Stomach (tissue), 9 donors: ENCODE measurements around the gene AFAP1. TPM values are rescaled to one million over a fixed set of nuclear protein-coding genes. Genes with fewer than 3 reads are reported as not detected.
A peak's percentile ranks its signal among the peaks of the same experiment; 100 is the strongest.

Experiments
- DNase-seq, 2 donors: peaks; one replicate each; pipeline versions ENCODE4 v3.0.0 to v3.0.0-alpha.2; 2013 to 2019
- H3K27ac ChIP-seq, 5 donors: fragments of 200-600 bp in 4 of 5; sonication (generic) in 4 of 5; one replicate each; pipeline ENCODE4 v1.5.1; 2013 to 2019; ENCODE audit warnings: mild to moderate bottlenecking in 1 of 5, moderate library complexity in 1 of 5
- H3K27me3 ChIP-seq, 3 donors: fragments of 200-600 bp; sonication (generic); one replicate each; pipeline ENCODE4 v1.5.1; 2017 to 2019; ENCODE audit warnings: mixed run types in 1 of 3
- H3K36me3 ChIP-seq, 4 donors: fragments of 200-600 bp; sonication (generic); 1 replicate in 3 of 4; 2 replicates in 1 of 4; pipeline ENCODE4 v1.5.1; 2016 to 2019
- H3K4me1 ChIP-seq, 4 donors: fragments of 200-600 bp; sonication (generic); one replicate each; pipeline ENCODE4 v1.5.1; 2016 to 2019
- H3K4me3 ChIP-seq, 4 donors: fragments of 200-600 bp; sonication (generic) in 3 of 4; one replicate each; pipeline ENCODE4 v1.5.1; 2016 to 2019; ENCODE audit warnings: mild to moderate bottlenecking in 1 of 4
- H3K9me3 ChIP-seq, 4 donors: fragments of 200-600 bp; sonication (generic); one replicate each; pipeline ENCODE4 v1.5.1; 2016 to 2019
- EP300 ChIP-seq: sonication (generic); formaldehyde crosslinking; IDR thresholded peaks from one replicate; pipeline ENCODE4 v1.6.1; 2017; ENCODE audit warnings: antibody characterized with exemption
- POLR2A ChIP-seq, 4 donors: fragments of 450-650 bp; IDR thresholded peaks; one replicate each; pipeline ENCODE4 v1.6.1; 2016; ENCODE audit warnings: antibody characterized with exemption in 4 of 4, control low read depth in 2 of 4, mild to moderate bottlenecking in 1 of 4, moderate library complexity in 1 of 4
- POLR2AphosphoS5 ChIP-seq, 3 donors: sonication (generic); formaldehyde crosslinking; IDR thresholded peaks; one replicate each; pipeline ENCODE4 v1.6.1; 2016; ENCODE audit warnings: antibody characterized with exemption in 3 of 3
- WGBS, 5 donors: extraction: QIAGEN DNeasy Blood & Tissue Kit in 3 of 5; methylation state at CpG; one replicate each; pipeline versions ENCODE4 v1.1.5 to v1.1.7; 2013 to 2018; 5-methylcytosine and 5-hydroxymethylcytosine counted together
- intact Hi-C: fragments of 100-400 bp; cut with DNase I; formaldehyde crosslinking; loops from one replicate; pipeline ENCODE4 v1.15.1; 2023; ENCODE audit warnings: low total_unique reads
- polyA plus RNA-seq, 3 donors: library from polyadenylated mRNA; stranded (reverse); fragments of 200-250 nt; gene quantifications; one replicate each; pipeline ENCODE4 v1.2.3, GENCODE V29; 2013
- total RNA-seq, 5 donors: library from RNA; depleted of rRNA; stranded (reverse); fragments of >200 nt; gene quantifications; one replicate each; pipeline versions ENCODE4 v1.1.0 to v1.2.3, GENCODE V29; 2014 to 2016
- TF ChIP-seq, protein P1 (sequence below), 7 experiments: fragments of 450-650 bp in 4 of 7; fragments of 200-600 bp in 3 of 7; sonication (generic) in 3 of 7; IDR thresholded peaks; one replicate each; pipeline ENCODE4 v1.5.1; 2016 to 2019; ENCODE audit warnings: antibody characterized with exemption in 7 of 7, control low read depth in 2 of 7, mild to moderate bottlenecking in 1 of 7
- donor health status: healthy with polysubstance abuse.
- donor health status: Bipolar disorder and iron deficiency.
- donor health status: healthy.

Gene AFAP1
- total and polyA plus RNA-seq, 8 donors = 4.1 to 88.9 (median 12.8) TPM

DNA sequence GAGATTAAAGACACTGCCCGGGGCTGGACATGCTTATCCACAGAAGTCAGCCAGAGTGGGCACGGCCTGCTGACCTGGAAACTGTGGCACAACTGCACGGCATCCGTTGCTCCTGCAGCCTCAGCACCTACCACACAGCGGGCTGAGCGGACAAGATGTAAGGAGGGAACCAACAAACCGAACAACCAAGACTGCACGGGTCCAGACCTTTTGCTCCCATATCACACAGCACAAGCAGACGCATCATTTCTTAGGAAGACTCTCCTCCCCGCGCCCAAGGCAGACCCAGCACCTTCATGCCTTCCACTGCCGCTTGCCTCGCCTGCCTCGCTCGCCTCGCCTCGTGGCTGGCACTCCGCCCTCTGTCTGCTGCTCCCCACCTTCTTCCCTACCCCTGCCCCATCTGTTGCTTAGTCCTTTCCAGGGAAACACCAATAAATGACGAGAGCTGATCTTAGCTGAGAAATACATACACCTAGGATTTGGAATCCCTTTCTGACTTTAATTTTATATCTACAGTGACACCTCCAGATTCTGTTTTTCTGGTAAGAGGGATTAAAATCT is 79.0 kb downstream of the AFAP1 start:
- no peak overlapping the region for H3K27ac ChIP-seq
- DNase-seq = no peak
- H3K4me3 ChIP-seq = no peak overlapping the region
- intact Hi-C loops = no loop called here
- TF ChIP-seq POLR2AphosphoS5 (IDR thresholded peaks at IDR 0.05) = no peak
- no peak for TF ChIP-seq POLR2A (IDR thresholded peaks at IDR 0.05)
- TF ChIP-seq, protein P1, sequence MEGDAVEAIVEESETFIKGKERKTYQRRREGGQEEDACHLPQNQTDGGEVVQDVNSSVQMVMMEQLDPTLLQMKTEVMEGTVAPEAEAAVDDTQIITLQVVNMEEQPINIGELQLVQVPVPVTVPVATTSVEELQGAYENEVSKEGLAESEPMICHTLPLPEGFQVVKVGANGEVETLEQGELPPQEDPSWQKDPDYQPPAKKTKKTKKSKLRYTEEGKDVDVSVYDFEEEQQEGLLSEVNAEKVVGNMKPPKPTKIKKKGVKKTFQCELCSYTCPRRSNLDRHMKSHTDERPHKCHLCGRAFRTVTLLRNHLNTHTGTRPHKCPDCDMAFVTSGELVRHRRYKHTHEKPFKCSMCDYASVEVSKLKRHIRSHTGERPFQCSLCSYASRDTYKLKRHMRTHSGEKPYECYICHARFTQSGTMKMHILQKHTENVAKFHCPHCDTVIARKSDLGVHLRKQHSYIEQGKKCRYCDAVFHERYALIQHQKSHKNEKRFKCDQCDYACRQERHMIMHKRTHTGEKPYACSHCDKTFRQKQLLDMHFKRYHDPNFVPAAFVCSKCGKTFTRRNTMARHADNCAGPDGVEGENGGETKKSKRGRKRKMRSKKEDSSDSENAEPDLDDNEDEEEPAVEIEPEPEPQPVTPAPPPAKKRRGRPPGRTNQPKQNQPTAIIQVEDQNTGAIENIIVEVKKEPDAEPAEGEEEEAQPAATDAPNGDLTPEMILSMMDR (IDR thresholded peaks at IDR 0.05) = no peak
- no peak for TF ChIP-seq EP300
- H3K27me3 ChIP-seq = no peaks in the 10 kb centered on the region
- H3K36me3 ChIP-seq = peaks cover 0 to 3% (median 0%) of the 10 kb centered on the region in 4 donors
- WGBS, 5 donors = 88 to 95% (median 94%) methylated on average over 19 of the region's 19 CpGs
- peaks cover 0 to 44% (median 21%) of the 10 kb centered on the region in 4 donors for H3K4me1 ChIP-seq
- no peaks in the 10 kb centered on the region for H3K9me3 ChIP-seq

DNA sequence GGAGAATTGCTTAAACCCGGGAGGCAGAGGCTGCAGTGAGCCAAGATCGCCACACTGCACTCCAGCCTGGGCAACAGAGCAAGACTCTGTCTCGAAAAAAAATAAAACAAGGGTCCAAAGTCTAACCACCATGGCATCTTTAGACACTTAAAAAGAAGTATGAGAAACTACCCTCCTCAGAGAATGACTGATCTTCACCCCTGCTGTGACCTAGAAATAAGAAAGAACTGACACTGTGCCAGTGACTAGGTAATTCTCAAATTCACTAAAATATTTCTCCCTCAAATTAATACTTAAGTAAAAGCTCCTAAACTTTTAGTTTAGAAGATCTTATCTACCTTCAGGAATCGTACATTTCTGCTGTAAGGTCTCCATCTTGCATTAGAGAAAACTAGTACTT is 80.3 kb downstream of the AFAP1 start:
- Histone ChIP-seq H3K4me1 (peaks cover 0 to 44% (median 21%) of the 10 kb centered on the region in 4 donors), H3K27ac (no peak overlapping the region), H3K36me3 (peaks cover 0 to 11% (median 10%) of the 10 kb centered on the region in 4 donors), H3K27me3 (no peaks in the 10 kb centered on the region), H3K4me3 (no peak overlapping the region), H3K9me3 (no peaks in the 10 kb centered on the region)
- DNase-seq = no peak
- TF ChIP-seq POLR2A (IDR thresholded peaks at IDR 0.05) (no peak), EP300 (no peak)
- intact Hi-C loops = no loop called here
- 68 to 94% (median 76%) methylated on average over 4 of the region's 4 CpGs for WGBS, 5 donors

DNA sequence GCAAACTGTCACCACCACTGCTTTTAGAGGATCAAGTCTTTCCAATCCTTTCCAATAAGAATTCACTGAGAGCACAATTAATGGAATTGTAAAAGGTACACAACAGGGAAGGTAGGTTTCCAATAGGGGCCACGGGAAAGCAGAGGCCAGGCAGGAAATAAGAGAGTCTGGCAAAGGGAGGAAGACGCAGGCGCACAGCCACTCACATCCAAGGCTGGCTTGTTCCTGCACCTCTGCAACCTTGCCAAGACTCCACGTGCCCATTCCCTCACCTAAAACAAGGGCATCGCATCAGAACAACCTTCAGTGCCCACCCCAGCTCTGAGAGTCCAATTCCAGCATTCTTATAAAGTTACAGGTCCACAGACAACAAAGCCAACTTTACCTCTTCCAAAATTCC is 81.2 kb downstream of the AFAP1 start:
- Histone ChIP-seq H3K4me3 (no peak overlapping the region), H3K4me1 (peaks cover 0 to 45% (median 23%) of the 10 kb centered on the region in 4 donors), H3K27ac (peak overlapping the region in 1 of 5 donors; percentile 5), H3K27me3 (no peaks in the 10 kb centered on the region), H3K36me3 (peaks cover 0 to 20% (median 19%) of the 10 kb centered on the region in 4 donors), H3K9me3 (no peaks in the 10 kb centered on the region)
- TF ChIP-seq POLR2A (IDR thresholded peaks at IDR 0.05) (no peak), EP300 (no peak), POLR2AphosphoS5 (IDR thresholded peaks at IDR 0.05) (no peak)
- TF ChIP-seq, protein P1 (IDR thresholded peaks at IDR 0.05) = no peak
- DNase-seq = no peak
- 55 to 84% (median 79%) methylated on average over 5 of the region's 5 CpGs for WGBS, 5 donors
- intact Hi-C loops = no loop called here

DNA sequence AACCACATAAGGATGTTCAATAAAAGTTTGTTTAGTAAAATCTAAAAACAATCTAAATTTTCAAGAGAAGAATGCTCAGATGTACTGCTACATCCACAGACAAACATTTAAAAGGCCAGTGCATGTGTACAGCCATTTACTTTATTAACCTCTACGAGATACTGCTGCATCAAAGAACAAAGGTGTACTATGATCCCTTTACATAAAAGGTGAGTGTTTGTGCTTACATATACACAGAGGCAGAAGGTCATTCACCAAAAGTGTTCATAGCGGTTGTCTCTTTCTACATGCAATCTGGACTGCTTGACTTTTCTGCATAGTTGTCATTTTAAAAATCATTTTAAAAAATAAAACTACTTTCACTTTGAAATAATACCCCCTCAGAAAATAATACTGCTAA is 81.7 kb downstream of the AFAP1 start:
- DNase-seq = no peak

More for the DNA sequence above, 81.7 kb downstream of the AFAP1 start:
- Histone ChIP-seq H3K4me3 (no peak overlapping the region), H3K27ac (no peak overlapping the region), H3K27me3 (no peaks in the 10 kb centered on the region), H3K36me3 (peaks cover 0 to 24% (median 23%) of the 10 kb centered on the region in 4 donors), H3K4me1 (peaks cover 0 to 50% (median 24%) of the 10 kb centered on the region in 4 donors), H3K9me3 (no peaks in the 10 kb centered on the region)
- 43 to 82% (median 60%) methylated on average over 2 of the region's 2 CpGs for WGBS, 5 donors
- intact Hi-C loops = no loop called here
- no peak for TF ChIP-seq EP300
- no peak for TF ChIP-seq POLR2AphosphoS5 (IDR thresholded peaks at IDR 0.05)
- no peak for TF ChIP-seq POLR2A (IDR thresholded peaks at IDR 0.05)
- TF ChIP-seq, protein P1 (IDR thresholded peaks at IDR 0.05) = no peak
